KBM-7 (cell line): ENCODE data around the gene DOCK6.

Source experiments
- DNase-seq: peaks from one replicate; pipeline ENCODE4 v3.0.0-alpha.2; 2015
- in situ Hi-C: fragments of 300-500 bp; cut with MboI; formaldehyde crosslinking; loops from 2 replicates; pipeline ENCODE4 v1.14.3; 2020; ENCODE audit warnings: low sequenced_read_pairs, low pct_unique_long_range_greater_than_20kb, mixed read lengths

The DOCK6 gene

GRCh38 chr19:11261971-11262839 lies at the start of gene DOCK6:
DOCK6 (minus strand) TSS chr19:11262524; CDS start chr19:11262440, 84 bp downstream.
- in situ Hi-C loops = no loop called here
- no peak for DNase-seq

- in situ Hi-C loops = no loop called here
- DNase-seq = no peak
These were observed 44.0 kb upstream of the DOCK6 start for GRCh38 chr19:11306337-11306736.

GRCh38 chr19:11304936-11305335 lies 42.6 kb upstream of the DOCK6 start:
- in situ Hi-C loops = no loop called here
- no peak for DNase-seq

- DNase-seq = no peak
- in situ Hi-C loops = no loop called here
These were observed 38.4 kb upstream of the DOCK6 start for GRCh38 chr19:11300811-11301120.

GRCh38 chr19:11299946-11300810 lies 37.9 kb upstream of the DOCK6 start:
- peak; percentile 38 for DNase-seq
- in situ Hi-C loops = no loop called here

- in situ Hi-C loops = no loop called here
- DNase-seq = no peak
These were observed 33.9 kb upstream of the DOCK6 start for GRCh38 chr19:11296264-11296663.

GRCh38 chr19:11295665-11296245 lies 33.4 kb upstream of the DOCK6 start, which contains the start of gene TSPAN16:
TSPAN16 (plus strand) TSS chr19:11296160; CDS start chr19:11296298, 138 bp downstream.
- no peak for DNase-seq
- in situ Hi-C loops = no loop called here

GRCh38 chr19:11295180-11295579 lies 32.9 kb upstream of the DOCK6 start:
- DNase-seq = no peak
- in situ Hi-C loops = no loop called here

GRCh38 chr19:11293433-11294389 lies 31.4 kb upstream of the DOCK6 start:
- in situ Hi-C loops = no loop called here

GRCh38 chr19:11291991-11292390 lies 29.7 kb upstream of the DOCK6 start:
- DNase-seq = no peak
- in situ Hi-C loops = no loop called here

More at GRCh38 chr19:11293433-11294389, 31.4 kb upstream of the DOCK6 start:
- DNase-seq = peak; percentile 99

GRCh38 chr19:11291415-11291814 lies 29.1 kb upstream of the DOCK6 start:
- in situ Hi-C loops = no loop called here
- no peak for DNase-seq

- no peak for DNase-seq
- in situ Hi-C loops = no loop called here
These were observed 27.9 kb upstream of the DOCK6 start for GRCh38 chr19:11290256-11290655.

GRCh38 chr19:11288349-11288748 lies 26.0 kb upstream of the DOCK6 start:
- in situ Hi-C loops = no loop called here

GRCh38 chr19:11286312-11286974 lies 24.1 kb upstream of the DOCK6 start:
- in situ Hi-C loops = no loop called here
- DNase-seq = peak; percentile 43

More at GRCh38 chr19:11288349-11288748, 26.0 kb upstream of the DOCK6 start:
- DNase-seq = peak; percentile 32

- in situ Hi-C loops = no loop called here
- no peak for DNase-seq
These were observed 22.2 kb upstream of the DOCK6 start for GRCh38 chr19:11284515-11284914.

- in situ Hi-C loops = no loop called here
- no peak for DNase-seq
These were observed 19.2 kb upstream of the DOCK6 start for GRCh38 chr19:11281356-11282049.

GRCh38 chr19:11279505-11280236 lies 17.3 kb upstream of the DOCK6 start:
- in situ Hi-C loops = no loop called here
- peak; percentile 97 for DNase-seq
